HEK293 (cell line): ENCODE results near the gene TNFSF10.
A peak's percentile ranks its signal among the peaks of the same experiment; 100 is the strongest.
"Not testable (repeated sequence)": the region's sequence is repeated elsewhere in the genome, so short reads cannot be mapped to it uniquely, and the experiment has no call there.

Experiments used
- CTCF ChIA-PET: fragments of 350-600 bp; formaldehyde crosslinking; extraction: SDS; loops from one replicate; lab custom pipeline; 2021; ENCODE audit warnings: antibody characterized with exemption; lab: Yijun Ruan, JAX
- POLR2A ChIA-PET: fragments of 300-600 bp; formaldehyde crosslinking; extraction: SDS; loops from one replicate; lab custom pipeline; 2020; ENCODE audit warnings: antibody characterized with exemption, inconsistent platforms; lab: Yijun Ruan, JAX
- H3K27ac ChIP-seq: fragments of 200-500 bp; sonication (Bioruptor generic); 2 replicates; pipeline ENCODE4 v1.5.1; 2014; ENCODE audit warnings: low read depth, low read length, control low read depth, inconsistent platforms; ENCODE audit errors: extremely low read depth
- H3K36me3 ChIP-seq, 2 experiments: fragments of 200-500 bp in 1 of 2; sonication (Bioruptor generic) in 1 of 2; 1 replicate in 1 of 2; 2 replicates in 1 of 2; pipeline ENCODE4 v1.5.1; 2014 to 2017; ENCODE audit warnings: inconsistent platforms in 2 of 2, low read length in 2 of 2; ENCODE audit not compliant: control insufficient read depth in 2 of 2, insufficient read depth in 1 of 2
- H3K4me1 ChIP-seq: fragments of 200-500 bp; sonication (Bioruptor generic); 2 replicates; pipeline ENCODE4 v1.5.1; 2014; ENCODE audit warnings: mild to moderate bottlenecking, low read length, inconsistent platforms; ENCODE audit not compliant: control insufficient read depth, insufficient read depth
- H3K4me3 ChIP-seq: 2 replicates; pipeline ENCODE4 v1.5.1; 2011; ENCODE audit warnings: low read depth, mild to moderate bottlenecking, control low read depth, low read length, moderate library complexity
- H3K9me3 ChIP-seq: fragments of 200-500 bp; sonication (Bioruptor generic); 2 replicates; pipeline ENCODE4 v1.5.1; 2014; ENCODE audit warnings: low read depth, low read length, inconsistent platforms; ENCODE audit not compliant: control insufficient read depth, insufficient read depth
- MYNN ChIP-seq: fragments of 450-650 bp; formaldehyde crosslinking; IDR thresholded peaks from 2 replicates; pipeline ENCODE4 v1.5.1; 2016; ENCODE audit warnings: missing biosample characterization, missing genetic modification characterization, borderline replicate concordance
- PRDM1 ChIP-seq: fragments of 450-650 bp; formaldehyde crosslinking; IDR thresholded peaks from 2 replicates; pipeline ENCODE4; 2016; ENCODE audit warnings: missing biosample characterization, missing genetic modification characterization
- ZBTB17 ChIP-seq: fragments of 450-650 bp; formaldehyde crosslinking; IDR thresholded peaks from 2 replicates; pipeline ENCODE4 v1.5.1; 2016; ENCODE audit warnings: missing biosample characterization, missing genetic modification characterization
- ZNF10 ChIP-seq: fragments of 450-650 bp; formaldehyde crosslinking; IDR thresholded peaks from 2 replicates; pipeline ENCODE4 v1.5.1; 2017; ENCODE audit warnings: missing biosample characterization, missing genetic modification characterization
- ZNF155 ChIP-seq: fragments of 450-650 bp; formaldehyde crosslinking; IDR thresholded peaks from 2 replicates; pipeline ENCODE4 v1.5.1; 2016; ENCODE audit warnings: missing biosample characterization, missing genetic modification characterization
- ZNF19 ChIP-seq: fragments of 450-650 bp; formaldehyde crosslinking; IDR thresholded peaks from 2 replicates; pipeline ENCODE4; 2016; ENCODE audit warnings: missing biosample characterization, missing genetic modification characterization, low read depth
- ZNF2 ChIP-seq: fragments of 450-650 bp; formaldehyde crosslinking; IDR thresholded peaks from 2 replicates; pipeline ENCODE4 v1.5.1; 2016; ENCODE audit warnings: missing biosample characterization, missing genetic modification characterization
- ZNF223 ChIP-seq: fragments of 450-650 bp; formaldehyde crosslinking; IDR thresholded peaks from 2 replicates; pipeline ENCODE4 v1.5.1; 2016; ENCODE audit warnings: missing biosample characterization, missing genetic modification characterization
- ZNF266 ChIP-seq: fragments of 450-650 bp; formaldehyde crosslinking; IDR thresholded peaks from 2 replicates; pipeline ENCODE4 v1.5.1; 2016; ENCODE audit warnings: missing biosample characterization, missing genetic modification characterization, low read depth
- ZNF302 ChIP-seq: fragments of 450-650 bp; formaldehyde crosslinking; IDR thresholded peaks from 2 replicates; pipeline ENCODE4 v1.5.1; 2016; ENCODE audit warnings: missing biosample characterization, missing genetic modification characterization, low read depth
- ZNF366 ChIP-seq: fragments of 450-650 bp; formaldehyde crosslinking; conservative IDR thresholded peaks from 2 replicates; pipeline ENCODE4 v1.5.1; 2016; ENCODE audit warnings: missing biosample characterization, missing genetic modification characterization
- ZNF48 ChIP-seq: fragments of 450-650 bp; formaldehyde crosslinking; IDR thresholded peaks from 2 replicates; pipeline ENCODE4 v1.5.1; 2016; ENCODE audit warnings: missing biosample characterization, missing genetic modification characterization
- ZNF488 ChIP-seq: fragments of 450-650 bp; formaldehyde crosslinking; IDR thresholded peaks from 2 replicates; pipeline ENCODE4 v1.5.1; 2016; ENCODE audit warnings: missing biosample characterization, missing genetic modification characterization
- ZNF629 ChIP-seq: fragments of 450-650 bp; formaldehyde crosslinking; IDR thresholded peaks from 2 replicates; pipeline ENCODE4 v1.5.1; 2017; ENCODE audit warnings: missing biosample characterization, missing genetic modification characterization
- ZNF654 ChIP-seq: fragments of 450-650 bp; formaldehyde crosslinking; IDR thresholded peaks from 2 replicates; pipeline ENCODE4 v1.5.1; 2016; ENCODE audit warnings: low read depth, missing biosample characterization, missing genetic modification characterization
- ZNF660 ChIP-seq: fragments of 450-650 bp; IDR thresholded peaks from 2 replicates; pipeline ENCODE4 v1.5.1; 2018; ENCODE audit warnings: missing biosample characterization, mild to moderate bottlenecking, missing genetic modification characterization
- ZNF664 ChIP-seq: fragments of 450-650 bp; formaldehyde crosslinking; IDR thresholded peaks from 2 replicates; pipeline ENCODE4 v1.5.1; 2016; ENCODE audit warnings: missing biosample characterization, missing genetic modification characterization
- ZSCAN4 ChIP-seq: fragments of 450-650 bp; formaldehyde crosslinking; IDR thresholded peaks from 2 replicates; pipeline ENCODE4 v1.5.1; 2017; ENCODE audit warnings: missing biosample characterization, missing genetic modification characterization
- TF ChIP-seq, protein P1 (sequence below): fragments of 450-650 bp; formaldehyde crosslinking; IDR thresholded peaks from 2 replicates; pipeline ENCODE4 v1.5.1; 2016; ENCODE audit warnings: missing biosample characterization, missing genetic modification characterization
- TF ChIP-seq, protein P2 (sequence below): fragments of 450-650 bp; formaldehyde crosslinking; conservative IDR thresholded peaks from 2 replicates; pipeline ENCODE4 v1.5.1; 2016; ENCODE audit warnings: low read depth, missing biosample characterization, missing genetic modification characterization
- TF ChIP-seq, protein P3 (sequence below): fragments of 450-650 bp; formaldehyde crosslinking; IDR thresholded peaks from 2 replicates; pipeline ENCODE4; 2016; ENCODE audit warnings: missing biosample characterization, missing genetic modification characterization
- TF ChIP-seq, protein P4 (sequence below): fragments of 450-650 bp; formaldehyde crosslinking; IDR thresholded peaks from 2 replicates; pipeline ENCODE4 v1.5.1; 2017; ENCODE audit warnings: missing biosample characterization, missing genetic modification characterization

TNFSF10 gene

DNA sequence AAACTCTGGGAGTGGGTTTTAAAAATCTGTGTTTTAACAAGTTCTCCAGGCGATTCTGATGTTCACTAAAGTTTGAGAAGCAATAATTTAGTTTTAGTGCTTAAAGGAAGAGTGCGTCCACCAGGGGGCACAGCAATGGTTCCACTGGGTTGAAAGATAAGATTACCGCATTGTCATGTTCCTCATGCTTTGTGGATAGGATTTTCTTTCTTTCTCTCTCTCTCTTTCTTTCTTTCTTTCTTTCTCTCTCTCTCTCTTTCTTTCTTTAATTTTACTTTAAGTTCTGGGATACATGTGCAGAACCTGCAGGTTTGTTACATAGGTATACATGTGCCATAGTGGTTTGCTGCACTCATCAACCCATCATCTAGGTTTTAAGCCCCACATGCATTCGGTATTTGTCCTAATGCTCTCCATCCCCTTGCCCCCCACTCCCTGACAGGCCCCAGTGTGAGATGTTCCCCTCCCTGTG lies 33.0 kb downstream of the TNFSF10 start:
- H3K4me1 ChIP-seq, H3K27ac ChIP-seq, POLR2A ChIA-PET, H3K36me3 ChIP-seq, H3K4me3 ChIP-seq, H3K9me3 ChIP-seq: not testable (repeated sequence)
- CTCF ChIA-PET: interaction anchor here (0.6 to 1.2 kb wide), 10 partner anchors 13 to 569 kb away, joined by 3 to 11 read pairs (median 3); no protein-coding TSS in a partner anchor
- TF ChIP-seq PRDM1 (0 out of 2 replicates have a peak, but pooled peaks have one; percentile 39), ZNF654 (tag by site-specific recombination) (peak; percentile 47), ZNF660 (tag by site-specific recombination) (0 out of 2 replicates have a peak, but pooled peaks have one; percentile 29), ZNF366 (peak; percentile 79), ZBTB17 (tag by site-specific recombination) (peak; percentile 25; the same call in 1 of the 2 replicates), ZNF2 (tag by site-specific recombination) (0 out of 2 replicates have a peak, but pooled peaks have one; percentile 54)

DNA sequence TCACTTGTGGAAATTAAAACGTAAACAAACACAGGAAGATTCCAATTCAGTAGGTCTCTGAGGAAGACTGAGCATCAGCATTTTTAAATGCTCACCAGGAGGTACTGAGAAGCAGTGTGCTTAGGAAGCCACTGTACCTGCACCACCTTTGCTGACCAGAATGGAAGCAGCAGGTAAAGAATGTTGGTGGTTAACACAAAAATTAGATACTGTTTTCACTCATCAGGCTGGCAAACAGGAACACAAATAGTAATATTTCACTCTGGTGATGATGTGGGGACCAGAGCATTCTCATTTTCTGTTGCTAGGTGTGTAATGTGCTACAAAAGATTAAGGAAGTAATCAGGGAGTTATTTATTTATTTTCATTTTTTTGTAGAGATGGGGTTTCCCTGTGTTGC lies 45.1 kb downstream of the TNFSF10 start:
- POLR2A ChIA-PET: no interaction called here
- CTCF ChIA-PET: interaction anchor here (0.6 to 1.5 kb wide), 5 partner anchors 12 to 118 kb away, joined by 3 to 7 read pairs (median 5); no protein-coding TSS in a partner anchor
- H3K27ac ChIP-seq: no peak overlapping the region

GRCh38 chr3:172476347-172476746 lies 46.9 kb downstream of the TNFSF10 start:
- Histone ChIP-seq H3K27ac (no peak overlapping the region), H3K36me3 (no peaks in the 10 kb centered on the region), H3K9me3 (no peaks in the 10 kb centered on the region), H3K4me1 (no peaks in the 10 kb centered on the region)
- CTCF ChIA-PET: interaction anchor here (0.6 to 1.0 kb wide), 7 partner anchors 11 to 204 kb away, joined by 3 to 6 read pairs (median 3); no protein-coding TSS in a partner anchor
- TF ChIP-seq, protein P1, sequence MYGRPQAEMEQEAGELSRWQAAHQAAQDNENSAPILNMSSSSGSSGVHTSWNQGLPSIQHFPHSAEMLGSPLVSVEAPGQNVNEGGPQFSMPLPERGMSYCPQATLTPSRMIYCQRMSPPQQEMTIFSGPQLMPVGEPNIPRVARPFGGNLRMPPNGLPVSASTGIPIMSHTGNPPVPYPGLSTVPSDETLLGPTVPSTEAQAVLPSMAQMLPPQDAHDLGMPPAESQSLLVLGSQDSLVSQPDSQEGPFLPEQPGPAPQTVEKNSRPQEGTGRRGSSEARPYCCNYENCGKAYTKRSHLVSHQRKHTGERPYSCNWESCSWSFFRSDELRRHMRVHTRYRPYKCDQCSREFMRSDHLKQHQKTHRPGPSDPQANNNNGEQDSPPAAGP (tag by site-specific recombination): no peak
- TF ChIP-seq ZNF10: no peak
- TF ChIP-seq, protein P2, sequence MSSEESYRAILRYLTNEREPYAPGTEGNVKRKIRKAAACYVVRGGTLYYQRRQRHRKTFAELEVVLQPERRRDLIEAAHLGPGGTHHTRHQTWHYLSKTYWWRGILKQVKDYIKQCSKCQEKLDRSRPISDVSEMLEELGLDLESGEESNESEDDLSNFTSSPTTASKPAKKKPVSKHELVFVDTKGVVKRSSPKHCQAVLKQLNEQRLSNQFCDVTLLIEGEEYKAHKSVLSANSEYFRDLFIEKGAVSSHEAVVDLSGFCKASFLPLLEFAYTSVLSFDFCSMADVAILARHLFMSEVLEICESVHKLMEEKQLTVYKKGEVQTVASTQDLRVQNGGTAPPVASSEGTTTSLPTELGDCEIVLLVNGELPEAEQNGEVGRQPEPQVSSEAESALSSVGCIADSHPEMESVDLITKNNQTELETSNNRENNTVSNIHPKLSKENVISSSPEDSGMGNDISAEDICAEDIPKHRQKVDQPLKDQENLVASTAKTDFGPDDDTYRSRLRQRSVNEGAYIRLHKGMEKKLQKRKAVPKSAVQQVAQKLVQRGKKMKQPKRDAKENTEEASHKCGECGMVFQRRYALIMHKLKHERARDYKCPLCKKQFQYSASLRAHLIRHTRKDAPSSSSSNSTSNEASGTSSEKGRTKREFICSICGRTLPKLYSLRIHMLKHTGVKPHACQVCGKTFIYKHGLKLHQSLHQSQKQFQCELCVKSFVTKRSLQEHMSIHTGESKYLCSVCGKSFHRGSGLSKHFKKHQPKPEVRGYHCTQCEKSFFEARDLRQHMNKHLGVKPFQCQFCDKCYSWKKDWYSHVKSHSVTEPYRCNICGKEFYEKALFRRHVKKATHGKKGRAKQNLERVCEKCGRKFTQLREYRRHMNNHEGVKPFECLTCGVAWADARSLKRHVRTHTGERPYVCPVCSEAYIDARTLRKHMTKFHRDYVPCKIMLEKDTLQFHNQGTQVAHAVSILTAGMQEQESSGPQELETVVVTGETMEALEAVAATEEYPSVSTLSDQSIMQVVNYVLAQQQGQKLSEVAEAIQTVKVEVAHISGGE (tag by site-specific recombination): no peak
- TF ChIP-seq, protein P3, sequence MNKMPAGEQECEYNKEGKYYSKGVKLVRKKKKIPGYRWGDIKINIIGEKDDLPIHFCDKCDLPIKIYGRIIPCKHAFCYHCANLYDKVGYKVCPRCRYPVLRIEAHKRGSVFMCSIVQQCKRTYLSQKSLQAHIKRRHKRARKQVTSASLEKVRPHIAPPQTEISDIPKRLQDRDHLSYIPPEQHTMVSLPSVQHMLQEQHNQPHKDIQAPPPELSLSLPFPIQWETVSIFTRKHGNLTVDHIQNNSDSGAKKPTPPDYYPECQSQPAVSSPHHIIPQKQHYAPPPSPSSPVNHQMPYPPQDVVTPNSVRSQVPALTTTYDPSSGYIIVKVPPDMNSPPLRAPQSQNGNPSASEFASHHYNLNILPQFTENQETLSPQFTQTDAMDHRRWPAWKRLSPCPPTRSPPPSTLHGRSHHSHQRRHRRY: no peak
- no peak for TF ChIP-seq ZNF629
- TF ChIP-seq ZNF155 (tag by site-specific recombination): no peak
- no peak for TF ChIP-seq ZNF664 (tag by site-specific recombination)
- no peak for TF ChIP-seq ZNF488 (tag by site-specific recombination)
- TF ChIP-seq ZNF266: no peak
- TF ChIP-seq, all 188 proteins: peak for 0
- no peak overlapping the region for H3K4me3 ChIP-seq
- POLR2A ChIA-PET: no interaction called here

More for the DNA sequence above, 45.1 kb downstream of the TNFSF10 start:
- Histone ChIP-seq H3K4me3 (no peak overlapping the region), H3K36me3 (no peaks in the 10 kb centered on the region), H3K4me1 (no peaks in the 10 kb centered on the region), H3K9me3 (no peaks in the 10 kb centered on the region)
- TF ChIP-seq ZNF48 (tag by site-specific recombination): no peak
- TF ChIP-seq, protein P4, sequence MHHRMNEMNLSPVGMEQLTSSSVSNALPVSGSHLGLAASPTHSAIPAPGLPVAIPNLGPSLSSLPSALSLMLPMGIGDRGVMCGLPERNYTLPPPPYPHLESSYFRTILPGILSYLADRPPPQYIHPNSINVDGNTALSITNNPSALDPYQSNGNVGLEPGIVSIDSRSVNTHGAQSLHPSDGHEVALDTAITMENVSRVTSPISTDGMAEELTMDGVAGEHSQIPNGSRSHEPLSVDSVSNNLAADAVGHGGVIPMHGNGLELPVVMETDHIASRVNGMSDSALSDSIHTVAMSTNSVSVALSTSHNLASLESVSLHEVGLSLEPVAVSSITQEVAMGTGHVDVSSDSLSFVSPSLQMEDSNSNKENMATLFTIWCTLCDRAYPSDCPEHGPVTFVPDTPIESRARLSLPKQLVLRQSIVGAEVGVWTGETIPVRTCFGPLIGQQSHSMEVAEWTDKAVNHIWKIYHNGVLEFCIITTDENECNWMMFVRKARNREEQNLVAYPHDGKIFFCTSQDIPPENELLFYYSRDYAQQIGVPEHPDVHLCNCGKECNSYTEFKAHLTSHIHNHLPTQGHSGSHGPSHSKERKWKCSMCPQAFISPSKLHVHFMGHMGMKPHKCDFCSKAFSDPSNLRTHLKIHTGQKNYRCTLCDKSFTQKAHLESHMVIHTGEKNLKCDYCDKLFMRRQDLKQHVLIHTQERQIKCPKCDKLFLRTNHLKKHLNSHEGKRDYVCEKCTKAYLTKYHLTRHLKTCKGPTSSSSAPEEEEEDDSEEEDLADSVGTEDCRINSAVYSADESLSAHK (tag by site-specific recombination): no peak
- TF ChIP-seq ZNF302 (tag by site-specific recombination): no peak
- no peak for TF ChIP-seq ZNF19 (tag by site-specific recombination)
- TF ChIP-seq MYNN (tag by site-specific recombination): no peak
- peak; percentile 62; the same call in 1 of the 2 replicates for TF ChIP-seq ZNF223 (tag by site-specific recombination)
- no peak for TF ChIP-seq ZSCAN4 (tag by site-specific recombination)
